ENCODE results near the gene PPP2R5C. TPM values are rescaled to one million over a fixed set of nuclear protein-coding genes. Genes with fewer than 3 reads are reported as not detected.

Gene PPP2R5C
- total and polyA plus RNA-seq, 9 of the 15 experiments (the other 6 are each of a cell fraction or from before 2014, with no cell fraction given): 284 to 617 (median 395) TPM

GRCh38 chr14:101713621-101714349 is 47.7 kb upstream of the PPP2R5C start (continued):
- TF ChIP-seq ZNF592 (IDR thresholded peaks at IDR 0.05): peak; percentile 57; the same call in 1 of the 2 replicates

- H3K4me2 ChIP-seq (ENCODE audit: insufficient read depth, low read length): peak overlapping the region; percentile 80
- BruUV-seq (replicated peaks): no TSS peak
- peak overlapping the region; percentile 100 for H3K27ac ChIP-seq (ENCODE audit: extremely low read depth, low read depth, low read length)
- DNase-seq (ENCODE audit: extremely low read depth in 1 of 4, low spot score in 3 of 4): peak in 3 of 4 experiments; percentile 2 to 55 (median 6)
- no peaks in the 10 kb centered on the region for H3K9me1 ChIP-seq (ENCODE audit: control insufficient read depth, insufficient read depth, low read length)
- ChIA-PET CTCF (ENCODE audit: low intra/inter-chr PET ratio) (no interaction called here), POLR2A (interaction anchor here (1.4 kb wide), 1 partner anchor 54 kb away, joined by 3 read pairs; no protein-coding TSS in a partner anchor)
- H3K4me1 ChIP-seq (replicated peaks in 1 of 2; ENCODE audit: control insufficient read depth in 2 of 2, insufficient read depth in 2 of 2, low read length in 2 of 2): peaks cover 52 to 58% of the 10 kb centered on the region in 2 experiments
- peak; percentile 26 for FAIRE-seq
- H3K4me3 ChIP-seq: no peak overlapping the region
- 3% methylated on average over 3 of the region's 3 CpGs for WGBS (ENCODE audit: insufficient coverage, low coverage, missing lambda C conversion rate)
- peak overlapping the region; percentile 24 to 82; a peak in 3 of 4 replicates for H3K9ac ChIP-seq (ENCODE audit: insufficient read depth in 1 of 2, low read depth in 2 of 2, low read length in 2 of 2)
- H3K27me3 ChIP-seq (ENCODE audit: control insufficient read depth in 2 of 2, insufficient read depth in 2 of 2, low read length in 2 of 2): no peaks in the 10 kb centered on the region
- 0 out of 2 replicates have a peak overlapping the region, but pooled peaks have one; percentile 19 for H2AFZ ChIP-seq (ENCODE audit: low read depth, low read length)
- no peak for ATAC-seq
- H3K9me3 ChIP-seq (replicated peaks; ENCODE audit: control insufficient read depth, insufficient read depth, low read depth, low read length): peaks cover 9% of the 10 kb centered on the region
- H3K79me2 ChIP-seq (ENCODE audit: control insufficient read depth, insufficient read depth, low read length): peaks cover 8% of the 10 kb centered on the region; the same call in 2 of the 3 replicates
- H4K20me1 ChIP-seq (replicated peaks; ENCODE audit: control insufficient read depth, insufficient read depth, low read length): no peaks in the 10 kb centered on the region
- in situ Hi-C loops (cut with MboI): no loop called here
- intact Hi-C loops (cut with micrococcal nuclease): loop anchor here (5.0 kb wide), 1 partner anchor 233 kb away; no protein-coding TSS in a partner anchor
- no peaks in the 10 kb centered on the region for H3K36me3 ChIP-seq (ENCODE audit: control insufficient read depth, insufficient read depth, low read length)
- TF ChIP-seq CBFA2T3 (IDR thresholded peaks at IDR 0.05): peak; percentile 39; the same call in 1 of the 2 replicates
- TF ChIP-seq ZNF592 (IDR thresholded peaks at IDR 0.05): peak; percentile 52
- TF ChIP-seq CREB3 (tag; conservative IDR thresholded peaks at IDR 0.05; ENCODE audit: low read depth): peak; percentile 35; the same call in 1 of the 2 replicates
- no peak for TF ChIP-seq ZNF347 (CRISPR knock-in tag; IDR thresholded peaks at IDR 0.05; ENCODE audit: low read depth)
- TF ChIP-seq HSF4 (CRISPR knock-in tag; IDR thresholded peaks at IDR 0.05; ENCODE audit: borderline replicate concordance): peak; percentile 44; the same call in 1 of the 2 replicates
- no peak for TF ChIP-seq SNAPC5 (CRISPR knock-in tag; IDR thresholded peaks at IDR 0.05)
- TF ChIP-seq TEAD4 (IDR thresholded peaks at IDR 0.05; ENCODE audit: low read length): 0 out of 2 replicates have a peak, but pooled peaks have one; percentile 4
- TF ChIP-seq TEAD4 (CRISPR knock-in tag; IDR thresholded peaks at IDR 0.05; ENCODE audit: borderline replicate concordance): no peak
Observed at GRCh38 chr14:101714394-101714793, 47.1 kb upstream of the PPP2R5C start.
